ENCODE data around the gene SYNPO2. TPM values are rescaled to one million over a fixed set of nuclear protein-coding genes. Genes with fewer than 3 reads are reported as not detected.

Gene SYNPO2
- total and polyA plus RNA-seq, 2 of the 8 experiments (the other 6 are each of a cell fraction or from before 2014, with no cell fraction given), result 0.50 to 4.2 TPM

DNA sequence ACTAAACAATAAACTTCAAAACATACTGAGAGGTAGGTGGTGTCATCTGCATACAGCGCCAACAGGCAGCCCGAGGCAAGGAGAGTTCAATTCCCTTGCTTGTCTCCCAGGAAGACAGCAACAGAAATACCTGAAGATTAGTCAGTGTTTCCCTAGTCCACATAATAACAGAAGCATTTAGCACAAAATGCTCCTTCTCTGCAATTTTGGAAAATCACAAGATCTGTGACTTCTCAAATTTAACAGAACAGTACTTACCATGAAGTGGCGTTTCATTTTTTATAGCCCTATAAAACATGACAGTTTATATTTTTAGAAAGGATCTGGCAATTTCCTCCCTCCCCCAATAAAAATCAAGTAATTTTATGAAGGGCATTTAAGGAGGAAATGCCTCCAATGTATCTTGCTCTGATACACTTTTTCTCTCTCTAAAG lies 179.9 kb downstream of the SYNPO2 start:
- Histone ChIP-seq H2BK12ac (ENCODE audit: low read depth, low read length) (no peak overlapping the region), H2AFZ (ENCODE audit: low read length) (no peak overlapping the region), H4K8ac (ENCODE audit: extremely low read depth, insufficient read depth, low read length) (no peak overlapping the region), H3K23ac (ENCODE audit: insufficient read length) (no peak overlapping the region), H3K4ac (replicated peaks; ENCODE audit: insufficient read length, low read depth, low read length) (no peak overlapping the region), H3K4me3 (ENCODE audit: extremely low read depth in 1 of 4, insufficient read depth in 2 of 4, low read depth in 3 of 4, low read length in 4 of 4) (peak overlapping the region in 1 of 4 experiments; percentile 59; a peak in 1 of 8 replicates), H3K14ac (ENCODE audit: insufficient read length) (no peak overlapping the region), H2BK20ac (ENCODE audit: low read length) (no peak overlapping the region), H2BK5ac (ENCODE audit: low read depth, low read length) (no peak overlapping the region), H3K27me3 (replicated peaks in 1 of 4; ENCODE audit: control insufficient read depth in 3 of 4, extremely low read depth in 1 of 4, insufficient read depth in 3 of 4, low read length in 3 of 4) (no peaks in the 10 kb centered on the region), H3K56ac (replicated peaks; ENCODE audit: insufficient read length, low read depth, low read length) (no peak overlapping the region), H3K23me2 (ENCODE audit: low read depth, low read length) (peaks cover 2% of the 10 kb centered on the region), H4K91ac (replicated peaks; ENCODE audit: insufficient read length, low read length) (no peak overlapping the region), H3K27ac (ENCODE audit: low read depth, low read length) (no peak overlapping the region), H3K4me2 (ENCODE audit: insufficient read depth in 1 of 2, low read depth in 2 of 2, low read length in 2 of 2) (peak overlapping the region; percentile 61 to 67), H4K20me1 (replicated peaks in 1 of 2; ENCODE audit: control insufficient read depth in 1 of 2, insufficient read depth in 2 of 2, low read length in 2 of 2) (no peaks in the 10 kb centered on the region), H3K79me1 (ENCODE audit: low read depth, low read length) (no peaks in the 10 kb centered on the region), H3K9ac (replicated peaks in 1 of 4; ENCODE audit: extremely low read depth in 1 of 4, low read depth in 3 of 4, low read length in 3 of 4) (no peak overlapping the region), H3K9me3 (ENCODE audit: insufficient read depth in 2 of 2, low read depth in 1 of 2, low read length in 1 of 2) (peaks cover 7 to 10% of the 10 kb centered on the region in 2 experiments), H2BK120ac (replicated peaks; ENCODE audit: low read depth, low read length) (no peak overlapping the region), H3K36me3 (ENCODE audit: control insufficient read depth in 2 of 4, insufficient read depth in 4 of 4, low read length in 3 of 4) (no peaks in the 10 kb centered on the region; a peak in 1 of 8 replicates), H3K79me2 (ENCODE audit: control insufficient read depth in 1 of 2, insufficient read depth in 2 of 2, low read length in 2 of 2) (no peaks in the 10 kb centered on the region), H2AK5ac (ENCODE audit: low read depth, low read length) (no peak overlapping the region), H3K18ac (ENCODE audit: extremely low read depth, low read length) (no peak overlapping the region), H2BK15ac (ENCODE audit: low read length) (no peak overlapping the region), H3K4me1 (replicated peaks in 1 of 4; ENCODE audit: control insufficient read depth in 3 of 4, insufficient read depth in 4 of 4, low read length in 3 of 4) (peaks cover 0 to 9% (median 2%) of the 10 kb centered on the region in 4 experiments; a peak in 3 of 7 replicates), H4K5ac (ENCODE audit: insufficient read length, low read depth, low read length) (no peak overlapping the region)
- TF ChIP-seq CHD2 (IDR thresholded peaks at IDR 0.05; ENCODE audit: low read length), result no peak
- TF ChIP-seq, protein P1, sequence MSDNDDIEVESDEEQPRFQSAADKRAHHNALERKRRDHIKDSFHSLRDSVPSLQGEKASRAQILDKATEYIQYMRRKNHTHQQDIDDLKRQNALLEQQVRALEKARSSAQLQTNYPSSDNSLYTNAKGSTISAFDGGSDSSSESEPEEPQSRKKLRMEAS (IDR thresholded peaks at IDR 0.05), result no peak
- ChIA-PET POLR2A (ENCODE audit: partially characterized antibody) (no interaction called here), CTCF (ENCODE audit: partially characterized antibody) (interaction anchor here (1.4 kb wide), 1 partner anchor 28 kb away, joined by 4 read pairs; no protein-coding TSS in a partner anchor)
- 45% methylated on average over 3 of the region's 3 CpGs; no CpG with 5 or more reads in 1 of the 2 experiments for WGBS, 2 experiments (ENCODE audit: extremely low coverage in 1 of 2, insufficient coverage in 1 of 2, insufficient read length in 1 of 2, insufficient replicate concordance in 2 of 2, low coverage in 1 of 2, low lambda C conversion rate in 2 of 2, missing lambda C conversion rate in 1 of 2)
- FAIRE-seq (no peak), DNase-seq (ENCODE audit: low read depth in 1 of 2, low spot score in 2 of 2) (peak in 1 of 2 experiments; percentile 10)

Data from H1 (cell line).